ENCODE measurements around the gene CLECL1. TPM values are rescaled to one million over a fixed set of nuclear protein-coding genes. Genes with fewer than 3 reads are reported as not detected.

CLECL1 gene
- total and polyA plus RNA-seq, 2 of the 8 experiments (the other 6 are each of a cell fraction or from before 2014, with no cell fraction given), result not detected

GRCh38 chr12:9735601-9736000 is 2.7 kb upstream of the CLECL1 start:
- Histone ChIP-seq H3K9ac (replicated peaks in 1 of 4; ENCODE audit: extremely low read depth in 1 of 4, low read depth in 3 of 4, low read length in 3 of 4) (no peak overlapping the region), H3K14ac (ENCODE audit: insufficient read length) (no peak overlapping the region), H3K79me1 (ENCODE audit: low read depth, low read length) (no peaks in the 10 kb centered on the region), H3K27me3 (replicated peaks in 1 of 4; ENCODE audit: control insufficient read depth in 3 of 4, extremely low read depth in 1 of 4, insufficient read depth in 3 of 4, low read length in 3 of 4) (no peaks in the 10 kb centered on the region), H3K23ac (ENCODE audit: insufficient read length) (no peak overlapping the region), H3K56ac (replicated peaks; ENCODE audit: insufficient read length, low read depth, low read length) (no peak overlapping the region), H2AK5ac (ENCODE audit: low read depth, low read length) (no peak overlapping the region), H2BK5ac (ENCODE audit: low read depth, low read length) (no peak overlapping the region), H2BK12ac (ENCODE audit: low read depth, low read length) (no peak overlapping the region), H3K9me3 (ENCODE audit: insufficient read depth in 2 of 2, low read depth in 1 of 2, low read length in 1 of 2) (no peaks in the 10 kb centered on the region), H3K27ac (ENCODE audit: low read depth, low read length) (no peak overlapping the region), H3K4me2 (ENCODE audit: insufficient read depth in 1 of 2, low read depth in 2 of 2, low read length in 2 of 2) (no peak overlapping the region), H2BK20ac (ENCODE audit: low read length) (no peak overlapping the region), H4K5ac (ENCODE audit: insufficient read length, low read depth, low read length) (no peak overlapping the region), H4K8ac (ENCODE audit: extremely low read depth, insufficient read depth, low read length) (no peak overlapping the region), H3K18ac (ENCODE audit: extremely low read depth, low read length) (no peak overlapping the region), H2AFZ (ENCODE audit: low read length) (no peak overlapping the region), H4K91ac (replicated peaks; ENCODE audit: insufficient read length, low read length) (no peak overlapping the region), H3K36me3 (ENCODE audit: control insufficient read depth in 2 of 4, insufficient read depth in 4 of 4, low read length in 3 of 4) (no peaks in the 10 kb centered on the region), H3K79me2 (ENCODE audit: control insufficient read depth in 1 of 2, insufficient read depth in 2 of 2, low read length in 2 of 2) (no peaks in the 10 kb centered on the region), H3K4me3 (ENCODE audit: extremely low read depth in 1 of 4, insufficient read depth in 2 of 4, low read depth in 3 of 4, low read length in 4 of 4) (no peak overlapping the region), H3K4me1 (replicated peaks in 1 of 4; ENCODE audit: control insufficient read depth in 3 of 4, insufficient read depth in 4 of 4, low read length in 3 of 4) (no peaks in the 10 kb centered on the region), H2BK120ac (replicated peaks; ENCODE audit: low read depth, low read length) (no peak overlapping the region), H2BK15ac (ENCODE audit: low read length) (no peak overlapping the region), H4K20me1 (replicated peaks in 1 of 2; ENCODE audit: control insufficient read depth in 1 of 2, insufficient read depth in 2 of 2, low read length in 2 of 2) (no peaks in the 10 kb centered on the region), H3K4ac (replicated peaks; ENCODE audit: insufficient read length, low read depth, low read length) (no peak overlapping the region), H3K23me2 (ENCODE audit: low read depth, low read length) (no peaks in the 10 kb centered on the region)
- CTCF ChIA-PET (ENCODE audit: partially characterized antibody), result interaction anchor here (0.8 kb wide), 1 partner anchor 27 kb away, joined by 4 read pairs; no protein-coding TSS in a partner anchor
- POLR2A ChIA-PET (ENCODE audit: partially characterized antibody), result no interaction called here
- 94% methylated on average over 3 of the region's 3 CpGs; no CpG with 5 or more reads in 1 of the 2 experiments for WGBS, 2 experiments (ENCODE audit: extremely low coverage in 1 of 2, insufficient coverage in 1 of 2, insufficient read length in 1 of 2, insufficient replicate concordance in 2 of 2, low coverage in 1 of 2, low lambda C conversion rate in 2 of 2, missing lambda C conversion rate in 1 of 2)
- FAIRE-seq (no peak), DNase-seq (ENCODE audit: low read depth in 1 of 2, low spot score in 2 of 2) (no peak)
- TF ChIP-seq CHD1 (IDR thresholded peaks at IDR 0.05; ENCODE audit: low read depth, low read length) (no peak), SIRT6 (IDR thresholded peaks at IDR 0.05; ENCODE audit: low read length) (no peak), POU5F1 (IDR thresholded peaks at IDR 0.05; ENCODE audit: low read depth, low read length) (no peak), RBBP5 (IDR thresholded peaks at IDR 0.05; ENCODE audit: borderline replicate concordance, low read depth, low read length) (no peak), CTBP2 (IDR thresholded peaks at IDR 0.05; ENCODE audit: borderline replicate concordance, insufficient read depth, insufficient read length, low read length) (no peak), CEBPB (IDR thresholded peaks at IDR 0.05; ENCODE audit: low read depth, low read length) (no peak), RXRA (IDR thresholded peaks at IDR 0.05; ENCODE audit: insufficient read depth, low read depth, low read length) (no peak), KDM5A (IDR thresholded peaks at IDR 0.05; ENCODE audit: low read length) (no peak), CBX5 (IDR thresholded peaks at IDR 0.05; ENCODE audit: low read depth, low read length) (no peak), BACH1 (IDR thresholded peaks at IDR 0.05; ENCODE audit: low read length) (no peak), SP2 (IDR thresholded peaks at IDR 0.05; ENCODE audit: low read length) (no peak), JUND (IDR thresholded peaks at IDR 0.05; ENCODE audit: low read length) (no peak), MAFK (IDR thresholded peaks at IDR 0.05; ENCODE audit: low read depth, low read length) (no peak)
- TF ChIP-seq, protein P1, sequence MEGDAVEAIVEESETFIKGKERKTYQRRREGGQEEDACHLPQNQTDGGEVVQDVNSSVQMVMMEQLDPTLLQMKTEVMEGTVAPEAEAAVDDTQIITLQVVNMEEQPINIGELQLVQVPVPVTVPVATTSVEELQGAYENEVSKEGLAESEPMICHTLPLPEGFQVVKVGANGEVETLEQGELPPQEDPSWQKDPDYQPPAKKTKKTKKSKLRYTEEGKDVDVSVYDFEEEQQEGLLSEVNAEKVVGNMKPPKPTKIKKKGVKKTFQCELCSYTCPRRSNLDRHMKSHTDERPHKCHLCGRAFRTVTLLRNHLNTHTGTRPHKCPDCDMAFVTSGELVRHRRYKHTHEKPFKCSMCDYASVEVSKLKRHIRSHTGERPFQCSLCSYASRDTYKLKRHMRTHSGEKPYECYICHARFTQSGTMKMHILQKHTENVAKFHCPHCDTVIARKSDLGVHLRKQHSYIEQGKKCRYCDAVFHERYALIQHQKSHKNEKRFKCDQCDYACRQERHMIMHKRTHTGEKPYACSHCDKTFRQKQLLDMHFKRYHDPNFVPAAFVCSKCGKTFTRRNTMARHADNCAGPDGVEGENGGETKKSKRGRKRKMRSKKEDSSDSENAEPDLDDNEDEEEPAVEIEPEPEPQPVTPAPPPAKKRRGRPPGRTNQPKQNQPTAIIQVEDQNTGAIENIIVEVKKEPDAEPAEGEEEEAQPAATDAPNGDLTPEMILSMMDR (IDR thresholded peaks at IDR 0.05; ENCODE audit: control extremely low read depth in 1 of 3, insufficient read depth in 1 of 3, low read depth in 1 of 3, low read length in 3 of 3), result no peak
